ENCODE measurements around the gene ARMC2. TPM values are rescaled to one million over a fixed set of nuclear protein-coding genes. Genes with fewer than 3 reads are reported as not detected.

Gene ARMC2
- total and polyA plus RNA-seq, 2 donors (not counting 3 experiments of a cell fraction or from before 2014, with no cell fraction given) = 1.7 to 3.7 TPM

GRCh38 chr6:108982154-108983113 is 134.2 kb downstream of the ARMC2 start:
- Histone ChIP-seq H3K27ac (ENCODE audit: insufficient read depth, low read depth, low read length) (no peak overlapping the region), H3K36me3 (ENCODE audit: control insufficient read depth in 2 of 2, extremely low read depth in 1 of 2, insufficient read depth in 2 of 2, low read length in 2 of 2) (no peaks in the 10 kb centered on the region), H3K4me1 (ENCODE audit: control insufficient read depth, extremely low read depth, insufficient read depth, low read length) (no peaks in the 10 kb centered on the region), H3K9ac (replicated peaks; ENCODE audit: extremely low read depth, insufficient read depth, low read length) (no peak overlapping the region), H3K27me3 (ENCODE audit: control insufficient read depth in 2 of 2, insufficient read depth in 2 of 2, low read length in 2 of 2) (no peaks in the 10 kb centered on the region), H4K20me1 (replicated peaks; ENCODE audit: control insufficient read depth, extremely low read depth, insufficient read depth, low read length) (no peaks in the 10 kb centered on the region), H3K9me1 (replicated peaks; ENCODE audit: control insufficient read depth, extremely low read depth, insufficient read depth, low read length) (no peaks in the 10 kb centered on the region), H3K79me2 (ENCODE audit: control insufficient read depth, insufficient read depth, low read length) (no peaks in the 10 kb centered on the region), H2AFZ (ENCODE audit: low read depth, low read length) (no peak overlapping the region), H3K9me3 (replicated peaks; ENCODE audit: control insufficient read depth, insufficient read depth, low read length) (no peaks in the 10 kb centered on the region), H3K4me2 (ENCODE audit: insufficient read depth, low read length) (no peak overlapping the region), H3K4me3 (replicated peaks in 1 of 3; ENCODE audit: insufficient read depth in 1 of 3, low read depth in 1 of 3, low read length in 3 of 3) (no peak overlapping the region)
- FAIRE-seq = no peak
- intact Hi-C loops (cut with micrococcal nuclease) (no loop called here), dilution Hi-C loops (cut with MboI; ENCODE audit: extremely low pct_ligation_motif_present, low sequenced_read_pairs) (no loop called here)
- no peak for DNase-seq (ENCODE audit: low read depth, low spot score)
- CTCF ChIA-PET = no interaction called here
- TF ChIP-seq FOS (IDR thresholded peaks at IDR 0.05; ENCODE audit: borderline replicate concordance, insufficient read depth, low read length) = no peak
- TF ChIP-seq, protein P1, sequence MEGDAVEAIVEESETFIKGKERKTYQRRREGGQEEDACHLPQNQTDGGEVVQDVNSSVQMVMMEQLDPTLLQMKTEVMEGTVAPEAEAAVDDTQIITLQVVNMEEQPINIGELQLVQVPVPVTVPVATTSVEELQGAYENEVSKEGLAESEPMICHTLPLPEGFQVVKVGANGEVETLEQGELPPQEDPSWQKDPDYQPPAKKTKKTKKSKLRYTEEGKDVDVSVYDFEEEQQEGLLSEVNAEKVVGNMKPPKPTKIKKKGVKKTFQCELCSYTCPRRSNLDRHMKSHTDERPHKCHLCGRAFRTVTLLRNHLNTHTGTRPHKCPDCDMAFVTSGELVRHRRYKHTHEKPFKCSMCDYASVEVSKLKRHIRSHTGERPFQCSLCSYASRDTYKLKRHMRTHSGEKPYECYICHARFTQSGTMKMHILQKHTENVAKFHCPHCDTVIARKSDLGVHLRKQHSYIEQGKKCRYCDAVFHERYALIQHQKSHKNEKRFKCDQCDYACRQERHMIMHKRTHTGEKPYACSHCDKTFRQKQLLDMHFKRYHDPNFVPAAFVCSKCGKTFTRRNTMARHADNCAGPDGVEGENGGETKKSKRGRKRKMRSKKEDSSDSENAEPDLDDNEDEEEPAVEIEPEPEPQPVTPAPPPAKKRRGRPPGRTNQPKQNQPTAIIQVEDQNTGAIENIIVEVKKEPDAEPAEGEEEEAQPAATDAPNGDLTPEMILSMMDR (IDR thresholded peaks at IDR 0.05; ENCODE audit: extremely low read depth in 1 of 2, insufficient read depth in 1 of 2, low read depth in 1 of 2, low read length in 2 of 2) = no peak
- TF ChIP-seq POLR2AphosphoS5 (IDR thresholded peaks at IDR 0.05; ENCODE audit: insufficient read depth, low read depth, low read length) = no peak
- no peak for TF ChIP-seq MYC (IDR thresholded peaks at IDR 0.05; ENCODE audit: low read depth, low read length)
- no peak for TF ChIP-seq JUN (IDR thresholded peaks at IDR 0.05; ENCODE audit: borderline replicate concordance, insufficient read depth, insufficient read length, low read depth)
- TF ChIP-seq POLR2A (IDR thresholded peaks at IDR 0.05; ENCODE audit: low read depth, low read length) = no peak
- TF ChIP-seq, protein P2, sequence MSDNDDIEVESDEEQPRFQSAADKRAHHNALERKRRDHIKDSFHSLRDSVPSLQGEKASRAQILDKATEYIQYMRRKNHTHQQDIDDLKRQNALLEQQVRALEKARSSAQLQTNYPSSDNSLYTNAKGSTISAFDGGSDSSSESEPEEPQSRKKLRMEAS (IDR thresholded peaks at IDR 0.05; ENCODE audit: insufficient read depth, insufficient read length) = no peak
- TF ChIP-seq EZH2 (IDR thresholded peaks at IDR 0.05; ENCODE audit: borderline replicate concordance, low read depth, low read length, severe bottlenecking) = no peak
- no peak for TF ChIP-seq GATA2 (IDR thresholded peaks at IDR 0.05; ENCODE audit: insufficient read depth, insufficient read length, low read depth, low read length)
- POLR2A ChIA-PET = no interaction called here
- BruUV-seq (replicated peaks) = no TSS peak
